PC-9 (cell line): ENCODE data around the gene KCNG4. TPM values are rescaled to one million over a fixed set of nuclear protein-coding genes. Genes with fewer than 3 reads are reported as not detected.
"Not testable (repeated sequence)": the region's sequence is repeated elsewhere in the genome, so short reads cannot be mapped to it uniquely, and the experiment has no call there.

Experiments used
- BruUV-seq: library from RNA; stranded (reverse); fragments of 400-500 nt; replicated peaks from 2 replicates; lab custom pipeline; 2021; lab: Mats Ljungman, UMichigan
- CTCF ChIA-PET: fragments of 300-600 bp; sonication (Branson Sonifier 250); formaldehyde crosslinking; loops from one replicate; lab custom pipeline; 2022; ENCODE audit warnings: antibody characterized with exemption; lab: Charles Lee
- POLR2A ChIA-PET: fragments of 300-600 bp; sonication (Branson Sonifier 250); formaldehyde crosslinking; loops from one replicate; lab custom pipeline; 2022; ENCODE audit warnings: antibody characterized with exemption; ENCODE audit not compliant: unreplicated experiment; lab: Charles Lee
- DNase-seq, 2 experiments: peaks; one replicate each; pipeline versions ENCODE4 v3.0.0 to v3.0.0-alpha.2; 2015 to 2022; ENCODE audit warnings: mixed read lengths in 1 of 2
- H2AFZ ChIP-seq: fragments of 200-600 bp; sonication (generic); 2 replicates; pipeline ENCODE4 v1.8.1; 2017; ENCODE audit warnings: antibody characterized with exemption
- H3F3A ChIP-seq: fragments of 200-600 bp; sonication (generic); 2 replicates; pipeline ENCODE4 v1.8.1; 2017; ENCODE audit warnings: antibody characterized with exemption, mild to moderate bottlenecking, low read depth; ENCODE audit not compliant: insufficient read depth
- H3K27ac ChIP-seq: fragments of 200-600 bp; sonication (generic); 2 replicates; pipeline ENCODE4 v1.6.1; 2016; ENCODE audit warnings: mixed run types
- H3K27me3 ChIP-seq: fragments of 200-600 bp; sonication (generic); 2 replicates; pipeline ENCODE4 v1.6.1; 2016; ENCODE audit warnings: low read depth, mixed run types; ENCODE audit not compliant: insufficient read depth
- H3K36me3 ChIP-seq: fragments of 200-600 bp; sonication (generic); 2 replicates; pipeline ENCODE4 v1.6.1; 2016; ENCODE audit warnings: low read depth, mixed run types
- H3K4me1 ChIP-seq: fragments of 200-600 bp; sonication (generic); replicated peaks from 2 replicates; pipeline ENCODE4 v1.6.1; 2016; ENCODE audit warnings: mixed run types; ENCODE audit not compliant: insufficient read depth
- H3K4me2 ChIP-seq: fragments of 200-600 bp; sonication (generic); 2 replicates; pipeline ENCODE4 v1.6.1; 2017; ENCODE audit warnings: mixed run types
- H3K4me3 ChIP-seq: fragments of 200-600 bp; sonication (generic); 2 replicates; pipeline ENCODE4 v1.6.1; 2016; ENCODE audit warnings: mixed run types
- H3K79me2 ChIP-seq: fragments of 200-600 bp; sonication (generic); 2 replicates; pipeline ENCODE4 v1.6.1; 2017; ENCODE audit warnings: low read depth, mixed run types
- H3K9me2 ChIP-seq: fragments of 200-600 bp; sonication (generic); 2 replicates; pipeline ENCODE4 v1.8.1; 2017; ENCODE audit warnings: mild to moderate bottlenecking; ENCODE audit not compliant: insufficient read depth
- H3K9me3 ChIP-seq: fragments of 200-600 bp; sonication (generic); 2 replicates; pipeline ENCODE4 v1.8.1; 2016; ENCODE audit warnings: low read depth; ENCODE audit not compliant: insufficient read depth
- H4K20me1 ChIP-seq: fragments of 200-600 bp; sonication (generic); 2 replicates; pipeline ENCODE4 v1.8.1; 2017; ENCODE audit not compliant: insufficient read depth
- EZH2 ChIP-seq: fragments of 200-600 bp; sonication (generic); IDR thresholded peaks from 2 replicates; pipeline ENCODE4 v1.8.0; 2017; ENCODE audit warnings: antibody characterized with exemption, low read depth
- intact Hi-C: fragments of 100-400 bp; cut with micrococcal nuclease; formaldehyde crosslinking; loops from one replicate; pipeline ENCODE4 v1.10.0; 2022; ENCODE audit not compliant: unreplicated experiment
- total RNA-seq: library from RNA; stranded (reverse); gene quantifications from 2 replicates; pipeline ENCODE4 v1.2.3, GENCODE V29; 2021
- TF ChIP-seq, protein P1 (sequence below): fragments of 200-600 bp; sonication (generic); conservative IDR thresholded peaks from 2 replicates; pipeline ENCODE4 v1.6.1; 2017; ENCODE audit warnings: mixed run types, antibody characterized with exemption, mild to moderate bottlenecking, moderate library complexity

The KCNG4 gene
- total RNA-seq, 1 experiment from 2014 or later, result not detected

DNA sequence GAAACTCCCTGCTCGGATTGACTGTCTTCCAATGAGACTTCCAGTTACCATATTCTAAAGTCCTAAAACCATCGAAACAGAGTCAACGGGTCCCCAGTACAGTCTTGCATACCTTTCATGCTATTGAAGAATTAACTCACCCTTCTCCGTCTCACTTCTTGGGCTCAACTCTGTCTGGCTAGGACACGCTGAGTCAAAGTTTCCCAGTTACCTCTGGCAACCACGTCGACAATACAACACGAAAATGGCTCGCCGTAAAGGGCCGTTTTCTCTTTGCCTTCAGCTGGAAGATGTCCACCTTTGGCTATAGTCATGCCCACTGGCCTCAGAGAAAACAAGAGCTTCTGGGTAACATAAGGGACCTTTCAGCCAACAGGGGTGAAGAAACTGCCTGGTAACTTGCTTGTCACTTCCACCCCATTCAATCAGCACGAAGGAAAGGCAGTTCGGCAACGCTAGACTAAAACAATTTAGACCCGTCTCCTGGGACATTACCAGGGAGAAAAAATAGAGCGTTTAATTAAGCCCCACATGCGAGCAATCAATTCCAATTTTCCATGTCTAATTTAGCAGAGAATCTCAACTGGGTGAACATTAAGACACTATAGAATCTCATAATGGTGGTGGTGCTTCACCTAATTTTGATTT lies 21.5 kb downstream of the KCNG4 start:
- POLR2A ChIA-PET, result no interaction called here
- CTCF ChIA-PET, result no interaction called here
- no peaks in the 10 kb centered on the region for H3K79me2 ChIP-seq
- peaks cover 12% of the 10 kb centered on the region for H3K4me1 ChIP-seq
- no TSS peak for BruUV-seq
- H3K27ac ChIP-seq, result no peak overlapping the region
- H3K4me3 ChIP-seq, result no peak overlapping the region
- no peak overlapping the region for H2AFZ ChIP-seq
- no peaks in the 10 kb centered on the region for H3K36me3 ChIP-seq
- no peak overlapping the region for H3K4me2 ChIP-seq
- no peak for TF ChIP-seq EZH2
- TF ChIP-seq, protein P1, sequence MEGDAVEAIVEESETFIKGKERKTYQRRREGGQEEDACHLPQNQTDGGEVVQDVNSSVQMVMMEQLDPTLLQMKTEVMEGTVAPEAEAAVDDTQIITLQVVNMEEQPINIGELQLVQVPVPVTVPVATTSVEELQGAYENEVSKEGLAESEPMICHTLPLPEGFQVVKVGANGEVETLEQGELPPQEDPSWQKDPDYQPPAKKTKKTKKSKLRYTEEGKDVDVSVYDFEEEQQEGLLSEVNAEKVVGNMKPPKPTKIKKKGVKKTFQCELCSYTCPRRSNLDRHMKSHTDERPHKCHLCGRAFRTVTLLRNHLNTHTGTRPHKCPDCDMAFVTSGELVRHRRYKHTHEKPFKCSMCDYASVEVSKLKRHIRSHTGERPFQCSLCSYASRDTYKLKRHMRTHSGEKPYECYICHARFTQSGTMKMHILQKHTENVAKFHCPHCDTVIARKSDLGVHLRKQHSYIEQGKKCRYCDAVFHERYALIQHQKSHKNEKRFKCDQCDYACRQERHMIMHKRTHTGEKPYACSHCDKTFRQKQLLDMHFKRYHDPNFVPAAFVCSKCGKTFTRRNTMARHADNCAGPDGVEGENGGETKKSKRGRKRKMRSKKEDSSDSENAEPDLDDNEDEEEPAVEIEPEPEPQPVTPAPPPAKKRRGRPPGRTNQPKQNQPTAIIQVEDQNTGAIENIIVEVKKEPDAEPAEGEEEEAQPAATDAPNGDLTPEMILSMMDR, result no peak
- no peaks in the 10 kb centered on the region for H3K27me3 ChIP-seq
- H3K9me2 ChIP-seq, result no peaks in the 10 kb centered on the region
- DNase-seq, result no peak
- H3F3A ChIP-seq, result no peaks in the 10 kb centered on the region; the same call in 1 of the 2 replicates
- H4K20me1 ChIP-seq, result no peaks in the 10 kb centered on the region
- H3K9me3 ChIP-seq, result 0 out of 2 replicates have a peak, but pooled peaks cover 3% of the 10 kb centered on the region
- intact Hi-C loops, result no loop called here

DNA sequence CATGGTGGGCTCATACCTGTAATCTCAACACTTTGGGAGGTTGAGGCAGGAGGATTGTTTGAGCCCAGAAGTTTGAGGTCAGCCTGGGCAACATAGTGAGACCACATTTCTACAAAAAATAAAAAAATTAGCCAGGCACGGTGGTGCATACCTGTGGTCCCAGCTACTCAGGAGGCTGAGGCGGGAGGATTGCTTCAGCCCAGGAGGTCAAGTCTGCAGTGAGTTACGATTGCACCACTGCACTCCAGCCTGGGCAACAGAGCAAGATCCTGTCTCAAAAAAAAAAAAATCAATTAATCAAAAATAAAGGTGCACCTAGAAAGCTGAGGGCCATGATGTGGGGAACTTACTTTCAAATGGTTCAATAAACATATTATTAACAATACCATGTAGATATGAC lies 23.7 kb downstream of the KCNG4 start:
- H3K79me2 ChIP-seq, H2AFZ ChIP-seq, H3K9me2 ChIP-seq, BruUV-seq, CTCF ChIA-PET, H3K4me3 ChIP-seq, intact Hi-C loops, H3K27me3 ChIP-seq, H3K4me1 ChIP-seq, H3K4me2 ChIP-seq, H3F3A ChIP-seq, POLR2A ChIA-PET, H4K20me1 ChIP-seq, H3K27ac ChIP-seq, DNase-seq, H3K36me3 ChIP-seq, H3K9me3 ChIP-seq: not testable (repeated sequence)

DNA sequence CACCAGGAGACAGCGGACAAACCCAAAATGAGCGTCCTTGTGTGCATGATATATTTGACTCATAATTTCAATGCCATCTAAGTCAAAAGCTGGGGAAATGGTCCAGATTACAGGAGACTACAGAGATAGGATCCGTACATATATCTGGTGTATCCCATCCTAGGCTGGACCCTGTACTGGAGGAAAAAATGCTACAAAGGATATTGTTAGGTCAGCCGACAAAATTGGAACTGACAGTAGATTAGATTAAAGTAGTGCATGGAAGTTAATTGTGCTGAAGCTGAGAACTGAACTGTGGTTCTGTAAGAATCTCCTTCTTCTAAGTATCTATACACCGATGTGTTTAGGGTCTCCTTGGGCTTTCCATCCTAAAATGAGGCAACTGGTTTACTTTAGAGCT lies 24.3 kb downstream of the KCNG4 start:
- Histone ChIP-seq H3F3A (no peaks in the 10 kb centered on the region), H3K9me2 (no peaks in the 10 kb centered on the region), H3K4me1 (peaks cover 6% of the 10 kb centered on the region; the same call in 1 of the 2 replicates), H3K27ac (no peak overlapping the region), H3K36me3 (no peaks in the 10 kb centered on the region), H3K4me2 (no peak overlapping the region), H3K27me3 (no peaks in the 10 kb centered on the region), H3K4me3 (no peak overlapping the region), H2AFZ (no peak overlapping the region), H3K9me3 (no peaks in the 10 kb centered on the region), H3K79me2 (no peaks in the 10 kb centered on the region), H4K20me1 (no peaks in the 10 kb centered on the region)
- ChIA-PET POLR2A (no interaction called here), CTCF (no interaction called here)
- no TSS peak for BruUV-seq
- intact Hi-C loops, result no loop called here
- no peak for DNase-seq
- no peak for TF ChIP-seq EZH2
- TF ChIP-seq, protein P1, result no peak
